Measurements from ENCODE around the gene EPS8L3.
"Not testable (repeated sequence)": the region's sequence is repeated elsewhere in the genome, so short reads cannot be mapped to it uniquely, and the experiment has no call there.

The EPS8L3 gene

GRCh38 chr1:109761227-109762038 lies 2.3 kb downstream of the EPS8L3 start:
- DNase-seq: no peak

GRCh38 chr1:109760581-109761226 lies 3.0 kb downstream of the EPS8L3 start:
- DNase-seq: no peak

- DNase-seq: no peak
Observed at GRCh38 chr1:109759513-109760334, 4.0 kb downstream of the EPS8L3 start.

GRCh38 chr1:109757936-109758786 lies 5.6 kb downstream of the EPS8L3 start:
- no peak for DNase-seq

GRCh38 chr1:109756848-109757521 lies 6.7 kb downstream of the EPS8L3 start:
- DNase-seq: no peak

GRCh38 chr1:109756325-109756724 lies 7.4 kb downstream of the EPS8L3 start:
- DNase-seq: not testable (repeated sequence)

- DNase-seq: no peak
Observed at GRCh38 chr1:109754738-109755137, 9.0 kb downstream of the EPS8L3 start.

- DNase-seq: no peak
Observed at GRCh38 chr1:109751531-109752260, 12.0 kb downstream of the EPS8L3 start.

- no peak for DNase-seq
Observed at GRCh38 chr1:109750920-109751319, 12.8 kb downstream of the EPS8L3 start.

- DNase-seq: no peak
Observed at GRCh38 chr1:109750241-109750882, 13.4 kb downstream of the EPS8L3 start.

- no peak for DNase-seq
Observed at GRCh38 chr1:109749221-109749620, 14.5 kb downstream of the EPS8L3 start.

- DNase-seq: not testable (repeated sequence)
Observed at GRCh38 chr1:109748311-109748710, 15.4 kb downstream of the EPS8L3 start.

GRCh38 chr1:109740615-109741373 lies 22.9 kb downstream of the EPS8L3 start, which contains the start of gene GSTM3:
Gene GSTM3, minus strand, starts transcription at chr1:109741038. Its CDS starts 751 bp downstream, at chr1:109740287.
- DNase-seq: no peak

- peak; percentile 30 for DNase-seq
Observed at GRCh38 chr1:109739738-109740614, 23.7 kb downstream of the EPS8L3 start.

GRCh38 chr1:109733236-109733870 lies 30.4 kb downstream of the EPS8L3 start:
- no peak for DNase-seq

GRCh38 chr1:109732390-109732881 lies 31.3 kb downstream of the EPS8L3 start:
- DNase-seq: no peak

- no peak for DNase-seq
Observed at GRCh38 chr1:109730666-109731065, 33.1 kb downstream of the EPS8L3 start.

- no peak for DNase-seq
Observed at GRCh38 chr1:109728870-109729269, 34.9 kb downstream of the EPS8L3 start.

Data from NCI-H1436 treated with DMSO at 0.1 percent for 48 hours (cell line).